Erythroblast (primary cell): ENCODE data around the gene A3GALT2.
"Not testable (repeated sequence)": the region's sequence is repeated elsewhere in the genome, so short reads cannot be mapped to it uniquely, and the experiment has no call there.

Experiments
- GATA1 ChIP-seq: IDR thresholded peaks from 2 replicates; pipeline ENCODE4 v1.6.1; 2011; ENCODE audit warnings: low read depth, mild to moderate bottlenecking, control low read depth, low read length, moderate library complexity
- POLR2A ChIP-seq: IDR thresholded peaks from 2 replicates; pipeline ENCODE4 v1.6.1; 2011; ENCODE audit warnings: mild to moderate bottlenecking, low read length

DNA sequence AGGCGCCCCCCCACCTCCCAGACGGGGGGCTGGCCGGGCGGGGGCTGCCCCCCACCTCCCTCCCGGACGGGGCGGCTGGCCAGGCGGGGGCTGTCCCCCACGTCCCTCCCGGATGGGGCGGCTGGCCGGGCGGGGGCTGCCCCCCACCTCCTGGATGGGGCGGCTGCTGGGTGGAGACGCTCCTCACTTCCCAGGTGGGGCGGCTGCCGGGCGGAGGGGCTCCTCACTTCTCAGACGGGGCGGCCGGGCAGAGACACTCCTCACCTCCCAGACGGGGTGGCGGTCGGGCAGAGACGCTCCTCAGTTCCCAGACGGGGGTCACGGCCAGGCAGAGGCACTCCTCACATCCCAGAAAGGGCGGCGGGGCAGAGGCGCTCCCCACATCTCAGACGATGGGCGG is 11.5 kb downstream of the A3GALT2 start:
- not testable (repeated sequence) for TF ChIP-seq POLR2A, GATA1
